Activated T-cell treated with anti-CD3 and anti-CD28 coated beads, Interleukin-2, amount 50 U/mL, for 4 hours (primary cell): ENCODE measurements around the gene CRADD. TPM values are rescaled to one million over a fixed set of nuclear protein-coding genes. Genes with fewer than 3 reads are reported as not detected.
A peak's percentile ranks its signal among the peaks of the same experiment; 100 is the strongest.
"Not testable (repeated sequence)": the region's sequence is repeated elsewhere in the genome, so short reads cannot be mapped to it uniquely, and the experiment has no call there.

Source experiments
- ATAC-seq, 2 donors: fragments of 200-7000 bp; cut with Tn5 transposase; one replicate each; pipeline ENCODE4 v1.10.0; 2021
- DNase-seq: peaks from one replicate; pipeline ENCODE4 v3.0.0-alpha.2; 2020
- H3K27me3 Mint-ChIP-seq: one replicate; pipeline ENCODE4 v1.8.0; 2021; ENCODE audit warnings: low read depth, mixed read lengths
- H3K36me3 Mint-ChIP-seq: one replicate; pipeline ENCODE4 v1.8.0; 2022; ENCODE audit warnings: mixed read lengths; ENCODE audit not compliant: insufficient read depth
- H3K4me1 Mint-ChIP-seq: one replicate; pipeline ENCODE4 v1.8.0; 2021; ENCODE audit warnings: low read depth, mixed read lengths
- H3K4me3 Mint-ChIP-seq: one replicate; pipeline ENCODE4 v1.8.0; 2021; ENCODE audit warnings: mild to moderate bottlenecking, moderate library complexity, mixed read lengths
- H3K9me3 Mint-ChIP-seq: one replicate; pipeline ENCODE4 v1.8.0; 2021; ENCODE audit warnings: mixed read lengths
- total RNA-seq, 3 donors: library from RNA; stranded (reverse); gene quantifications; one replicate each; pipeline ENCODE4 v1.2.1, GENCODE V29; 2021

CRADD gene
- total RNA-seq, result 1 to 10 TPM; 6.9 to 9.9 (median 8.7) TPM

DNA sequence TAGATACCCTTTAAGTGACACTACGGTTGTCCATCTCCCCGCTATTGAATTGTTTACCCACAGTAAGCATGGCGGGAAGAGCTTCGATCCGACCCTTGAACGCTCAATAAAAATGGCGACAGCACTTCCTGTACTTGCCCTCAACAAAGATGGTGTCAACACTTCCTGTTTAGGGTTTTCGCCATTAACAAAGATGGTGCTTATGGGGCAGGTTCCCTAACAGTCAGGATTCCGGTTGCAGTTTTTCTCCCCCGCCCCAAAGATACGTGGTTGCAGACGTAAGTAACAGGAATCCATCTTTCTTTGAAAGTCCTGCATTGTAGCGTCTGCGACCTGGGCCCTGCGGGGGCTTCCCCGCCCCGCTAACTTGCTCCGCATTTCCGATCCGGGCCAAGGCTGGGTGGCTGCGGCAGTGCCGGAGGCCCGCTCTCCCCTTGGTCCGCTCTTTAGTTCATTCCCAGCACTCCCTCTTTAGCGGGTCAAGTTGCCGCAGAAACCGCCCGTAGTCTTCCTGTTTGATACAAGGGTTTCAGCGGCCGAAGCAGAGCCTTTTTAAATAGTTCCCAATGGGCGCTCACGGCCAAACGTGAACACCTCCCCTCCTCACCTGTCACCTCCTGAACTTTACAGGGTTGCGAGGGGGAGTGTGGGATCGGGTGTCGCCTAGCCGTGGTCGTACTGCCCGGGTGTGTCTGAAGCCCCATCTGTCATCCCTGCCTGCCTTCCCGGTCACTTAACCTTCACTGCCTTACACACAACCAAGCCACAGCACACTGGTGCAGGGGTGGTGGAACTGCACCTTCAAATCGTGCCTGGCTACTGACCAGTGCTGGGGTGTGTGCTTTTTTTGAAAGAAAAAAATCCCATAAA is at the start of gene CRADD:
TSS of gene CRADD (plus strand) at position 181 of the 870 bp plus-strand sequence.
- Mint-ChIP-seq H3K9me3 (no peaks in the 10 kb centered on the region), H3K4me1 (peaks cover 25% of the 10 kb centered on the region), H3K27me3 (peaks cover 11% of the 10 kb centered on the region), H3K4me3 (peak within 1 kb of the TSS; percentile 93), H3K36me3 (peaks cover 11% of the 10 kb centered on the region)
- peak; percentile 75 for DNase-seq
- peak; percentile 94 to 96 for ATAC-seq

DNA sequence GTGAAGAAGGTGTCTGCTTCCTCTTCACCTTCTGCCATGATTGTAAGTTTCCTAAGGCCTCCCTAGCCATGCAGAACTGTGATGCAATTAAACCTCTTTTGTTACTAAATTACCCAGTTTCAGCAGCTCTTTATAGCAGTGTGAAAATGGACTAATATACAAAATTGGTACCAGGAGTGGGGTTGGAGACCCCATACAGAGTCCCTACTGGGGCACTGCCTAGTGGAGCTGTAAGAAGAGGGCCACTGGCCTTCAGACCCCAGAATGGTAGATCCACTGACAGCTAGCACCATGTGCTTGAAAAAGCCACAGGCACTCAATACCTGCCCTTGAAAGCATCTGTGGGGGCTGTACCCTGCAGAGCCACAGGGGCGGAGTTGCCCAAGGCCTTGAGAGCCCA is 44.8 kb upstream of the CRADD start:
- no peak for ATAC-seq

GRCh38 chr12:93634416-93634815 is 42.8 kb upstream of the CRADD start:
- H3K9me3 Mint-ChIP-seq, result peaks cover 9% of the 10 kb centered on the region
- no peak for ATAC-seq

More for the DNA sequence above, 44.8 kb upstream of the CRADD start:
- H3K36me3 Mint-ChIP-seq, result no peaks in the 10 kb centered on the region
- peaks cover 4% of the 10 kb centered on the region for H3K27me3 Mint-ChIP-seq
- DNase-seq, result no peak
- peaks cover 12% of the 10 kb centered on the region for H3K9me3 Mint-ChIP-seq
- H3K4me1 Mint-ChIP-seq, result no peaks in the 10 kb centered on the region
- H3K4me3 Mint-ChIP-seq, result no peak overlapping the region

GRCh38 chr12:93636708-93637107 is 40.5 kb upstream of the CRADD start:
- Mint-ChIP-seq H3K4me1 (no peaks in the 10 kb centered on the region), H3K9me3 (peaks cover 9% of the 10 kb centered on the region), H3K4me3 (no peak overlapping the region), H3K27me3 (peaks cover 12% of the 10 kb centered on the region), H3K36me3 (no peaks in the 10 kb centered on the region)
- no peak for DNase-seq
- no peak for ATAC-seq

More at GRCh38 chr12:93634416-93634815, 42.8 kb upstream of the CRADD start:
- H3K4me3 Mint-ChIP-seq, result no peak overlapping the region
- DNase-seq, result no peak
- H3K36me3 Mint-ChIP-seq, result no peaks in the 10 kb centered on the region
- peaks cover 9% of the 10 kb centered on the region for H3K27me3 Mint-ChIP-seq
- H3K4me1 Mint-ChIP-seq, result no peaks in the 10 kb centered on the region

- no peak for DNase-seq
- Mint-ChIP-seq H3K27me3 (peaks cover 12% of the 10 kb centered on the region), H3K4me1 (no peaks in the 10 kb centered on the region), H3K9me3 (no peaks in the 10 kb centered on the region), H3K4me3 (no peak overlapping the region), H3K36me3 (no peaks in the 10 kb centered on the region)
- ATAC-seq, result no peak
Observed at GRCh38 chr12:93638095-93638494, 39.1 kb upstream of the CRADD start.

- no peaks in the 10 kb centered on the region for H3K9me3 Mint-ChIP-seq
- peaks cover 12% of the 10 kb centered on the region for H3K27me3 Mint-ChIP-seq
- ATAC-seq (no peak), DNase-seq (no peak)
- H3K4me1 Mint-ChIP-seq, result no peaks in the 10 kb centered on the region
- no peak overlapping the region for H3K4me3 Mint-ChIP-seq
- H3K36me3 Mint-ChIP-seq, result no peaks in the 10 kb centered on the region
Observed at GRCh38 chr12:93638954-93639353, 38.2 kb upstream of the CRADD start.

GRCh38 chr12:93639406-93639805 is 37.8 kb upstream of the CRADD start:
- H3K9me3 Mint-ChIP-seq, result no peaks in the 10 kb centered on the region
- no peak for DNase-seq
- H3K36me3 Mint-ChIP-seq, result no peaks in the 10 kb centered on the region
- no peak overlapping the region for H3K4me3 Mint-ChIP-seq
- no peak for ATAC-seq
- H3K4me1 Mint-ChIP-seq, result no peaks in the 10 kb centered on the region
- H3K27me3 Mint-ChIP-seq, result peaks cover 12% of the 10 kb centered on the region

DNA sequence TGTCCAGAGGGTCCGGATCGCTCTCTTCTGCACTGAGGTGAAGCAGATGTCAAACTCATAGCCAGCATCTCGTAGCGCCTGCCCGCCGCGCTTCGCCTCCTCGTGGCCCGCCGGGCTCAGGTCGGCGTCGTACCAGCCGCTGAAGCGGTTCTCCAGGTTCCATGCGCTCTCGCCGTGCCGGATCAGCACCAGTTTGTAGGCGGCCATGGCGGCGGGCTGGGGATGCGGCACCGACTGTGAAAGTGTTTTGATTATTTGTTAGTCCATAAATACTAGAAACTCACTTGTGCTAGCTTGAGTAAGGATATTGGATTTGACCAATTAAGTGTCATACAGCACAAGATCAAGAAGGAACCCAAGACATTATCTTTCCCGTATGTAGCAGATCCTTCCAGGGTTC is 35.8 kb upstream of the CRADD start:
- not testable (repeated sequence) for H3K4me1 Mint-ChIP-seq, DNase-seq, ATAC-seq, H3K36me3 Mint-ChIP-seq, H3K9me3 Mint-ChIP-seq, H3K27me3 Mint-ChIP-seq, H3K4me3 Mint-ChIP-seq

- H3K27me3 Mint-ChIP-seq, result peaks cover 8% of the 10 kb centered on the region
- no peak overlapping the region for H3K4me3 Mint-ChIP-seq
- ATAC-seq (no peak), DNase-seq (no peak)
- H3K36me3 Mint-ChIP-seq, result no peaks in the 10 kb centered on the region
- H3K4me1 Mint-ChIP-seq, result no peaks in the 10 kb centered on the region
- no peaks in the 10 kb centered on the region for H3K9me3 Mint-ChIP-seq
Observed at GRCh38 chr12:93642751-93643150, 34.4 kb upstream of the CRADD start.

DNA sequence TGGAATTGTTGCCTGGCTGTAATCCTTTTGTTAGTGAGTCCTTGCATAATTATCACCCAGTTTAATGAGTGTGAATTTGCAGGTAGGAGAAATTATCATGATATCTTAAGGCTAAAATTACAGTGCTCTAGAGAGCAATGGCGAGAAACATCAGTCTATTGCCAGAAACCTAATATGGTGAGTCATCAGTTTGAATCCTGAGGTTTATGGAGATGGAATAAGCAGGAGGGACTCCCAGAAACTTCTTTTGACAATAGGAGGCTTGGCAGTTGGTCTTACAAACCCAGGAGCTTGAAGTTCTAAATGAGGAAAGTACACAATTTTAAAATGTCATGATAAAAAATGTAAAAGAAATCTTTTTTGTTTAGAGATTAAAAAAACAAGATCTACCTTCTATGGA is 31.5 kb upstream of the CRADD start:
- no peaks in the 10 kb centered on the region for H3K27me3 Mint-ChIP-seq
- H3K9me3 Mint-ChIP-seq, result no peaks in the 10 kb centered on the region
- no peaks in the 10 kb centered on the region for H3K4me1 Mint-ChIP-seq
- no peak overlapping the region for H3K4me3 Mint-ChIP-seq
- ATAC-seq (no peak), DNase-seq (no peak)
- no peaks in the 10 kb centered on the region for H3K36me3 Mint-ChIP-seq

- ATAC-seq (no peak), DNase-seq (no peak)
- H3K9me3 Mint-ChIP-seq, result no peaks in the 10 kb centered on the region
- H3K27me3 Mint-ChIP-seq, result no peaks in the 10 kb centered on the region
- H3K36me3 Mint-ChIP-seq, result no peaks in the 10 kb centered on the region
- H3K4me3 Mint-ChIP-seq, result no peak overlapping the region
- H3K4me1 Mint-ChIP-seq, result no peaks in the 10 kb centered on the region
Observed at GRCh38 chr12:93650626-93651025, 26.5 kb upstream of the CRADD start.

DNA sequence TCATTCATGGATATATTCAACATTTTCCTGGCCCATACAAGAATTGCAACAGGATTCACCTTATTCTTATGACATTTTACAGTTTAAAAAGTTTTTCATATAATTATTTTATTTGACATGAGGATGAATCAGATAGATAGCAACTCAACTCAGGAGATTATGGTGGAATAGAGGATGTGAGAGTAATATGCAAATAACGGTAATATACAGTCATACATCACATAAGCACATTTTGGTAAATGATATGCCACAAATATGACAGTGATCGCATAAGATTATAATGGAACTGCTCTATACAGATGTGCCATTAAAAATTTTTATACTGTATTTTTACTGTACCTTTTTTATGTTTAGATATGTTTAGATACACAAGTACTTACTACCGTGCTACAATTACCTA is 24.1 kb upstream of the CRADD start:
- Mint-ChIP-seq H3K4me3 (no peak overlapping the region), H3K36me3 (no peaks in the 10 kb centered on the region), H3K9me3 (no peaks in the 10 kb centered on the region), H3K4me1 (no peaks in the 10 kb centered on the region), H3K27me3 (peaks cover 2% of the 10 kb centered on the region)
- ATAC-seq (no peak), DNase-seq (no peak)

DNA sequence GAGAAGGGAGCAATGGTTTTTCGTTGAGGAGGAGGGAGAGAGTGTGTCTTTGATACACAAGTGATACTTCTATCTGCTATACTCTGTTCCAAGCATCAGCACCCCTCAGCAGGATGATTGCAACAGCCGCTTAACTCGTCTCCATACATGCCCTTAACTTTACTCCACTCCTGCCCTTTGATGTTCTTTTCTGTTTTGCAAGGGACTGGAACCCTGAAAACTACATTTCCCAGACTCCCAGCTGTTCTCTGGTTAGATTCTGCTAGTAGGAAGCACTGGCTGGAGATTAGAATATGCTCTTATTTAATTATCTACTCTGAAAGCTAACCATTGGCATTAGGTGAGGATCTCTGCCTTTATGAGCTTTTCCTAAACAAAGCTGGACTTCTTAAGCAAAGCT is 23.5 kb upstream of the CRADD start:
- DNase-seq (no peak), ATAC-seq (no peak)
- peaks cover 2% of the 10 kb centered on the region for H3K27me3 Mint-ChIP-seq
- H3K36me3 Mint-ChIP-seq, result no peaks in the 10 kb centered on the region
- no peaks in the 10 kb centered on the region for H3K9me3 Mint-ChIP-seq
- H3K4me3 Mint-ChIP-seq, result no peak overlapping the region
- H3K4me1 Mint-ChIP-seq, result no peaks in the 10 kb centered on the region

GRCh38 chr12:93654421-93654820 is 22.8 kb upstream of the CRADD start:
- no peak for ATAC-seq
- Mint-ChIP-seq H3K4me3 (no peak overlapping the region), H3K27me3 (peaks cover 2% of the 10 kb centered on the region), H3K9me3 (no peaks in the 10 kb centered on the region), H3K36me3 (no peaks in the 10 kb centered on the region), H3K4me1 (no peaks in the 10 kb centered on the region)
- DNase-seq, result no peak

GRCh38 chr12:93657071-93657470 is 20.1 kb upstream of the CRADD start:
- H3K36me3 Mint-ChIP-seq, result no peaks in the 10 kb centered on the region
- no peaks in the 10 kb centered on the region for H3K9me3 Mint-ChIP-seq
- ATAC-seq, result no peak
- no peak overlapping the region for H3K4me3 Mint-ChIP-seq
- peaks cover 2% of the 10 kb centered on the region for H3K27me3 Mint-ChIP-seq
- DNase-seq, result no peak
- H3K4me1 Mint-ChIP-seq, result no peaks in the 10 kb centered on the region
